ENCODE results near the gene BAIAP2L2.
"Not testable (repeated sequence)": the region's sequence is repeated elsewhere in the genome, so short reads cannot be mapped to it uniquely, and the experiment has no call there.

The BAIAP2L2 gene

GRCh38 chr22:38082986-38083710 is 27.3 kb downstream of the BAIAP2L2 start:
- DNase-seq (ENCODE audit: extremely low read depth in 1 of 2, low read depth in 1 of 2), result no peak

GRCh38 chr22:38081941-38082828 is 28.3 kb downstream of the BAIAP2L2 start:
- DNase-seq (ENCODE audit: extremely low read depth in 1 of 2, low read depth in 1 of 2), result no peak

- no peak for DNase-seq (ENCODE audit: extremely low read depth in 1 of 2, low read depth in 1 of 2)
These were observed 28.9 kb downstream of the BAIAP2L2 start for GRCh38 chr22:38081636-38081940.

- no peak for DNase-seq (ENCODE audit: extremely low read depth in 1 of 2, low read depth in 1 of 2)
These were observed 29.4 kb downstream of the BAIAP2L2 start for GRCh38 chr22:38080850-38081635.

GRCh38 chr22:38080474-38080849 is 30.0 kb downstream of the BAIAP2L2 start:
- DNase-seq (ENCODE audit: extremely low read depth in 1 of 2, low read depth in 1 of 2), result no peak

GRCh38 chr22:38079804-38080203 is 30.7 kb downstream of the BAIAP2L2 start:
- no peak for DNase-seq (ENCODE audit: extremely low read depth in 1 of 2, low read depth in 1 of 2)

GRCh38 chr22:38079208-38079607 is 31.3 kb downstream of the BAIAP2L2 start:
- not testable (repeated sequence) for DNase-seq (ENCODE audit: extremely low read depth in 1 of 2, low read depth in 1 of 2)

GRCh38 chr22:38078046-38078840 is 32.2 kb downstream of the BAIAP2L2 start:
- DNase-seq (ENCODE audit: extremely low read depth in 1 of 2, low read depth in 1 of 2), result no peak

- DNase-seq (ENCODE audit: extremely low read depth in 1 of 2, low read depth in 1 of 2), result no peak
These were observed 32.9 kb downstream of the BAIAP2L2 start for GRCh38 chr22:38077595-38077994.

GRCh38 chr22:38077096-38077495 is 33.4 kb downstream of the BAIAP2L2 start:
- no peak for DNase-seq (ENCODE audit: extremely low read depth in 1 of 2, low read depth in 1 of 2)

- DNase-seq (ENCODE audit: extremely low read depth in 1 of 2, low read depth in 1 of 2), result no peak
These were observed 34.5 kb downstream of the BAIAP2L2 start for GRCh38 chr22:38075961-38076360.

GRCh38 chr22:38075105-38075825 is 35.2 kb downstream of the BAIAP2L2 start:
- no peak for DNase-seq (ENCODE audit: extremely low read depth in 1 of 2, low read depth in 1 of 2)

- DNase-seq (ENCODE audit: extremely low read depth in 1 of 2, low read depth in 1 of 2), result no peak
These were observed 36.0 kb downstream of the BAIAP2L2 start for GRCh38 chr22:38074181-38075104.

GRCh38 chr22:38073150-38074130 is 37.0 kb downstream of the BAIAP2L2 start:
- DNase-seq (ENCODE audit: extremely low read depth in 1 of 2, low read depth in 1 of 2), result no peak

GRCh38 chr22:38072322-38073149 is 37.9 kb downstream of the BAIAP2L2 start:
- no peak for DNase-seq (ENCODE audit: extremely low read depth in 1 of 2, low read depth in 1 of 2)

GRCh38 chr22:38071421-38072321 is 38.8 kb downstream of the BAIAP2L2 start:
- no peak for DNase-seq (ENCODE audit: extremely low read depth in 1 of 2, low read depth in 1 of 2)

Data from activated CD8-positive, alpha-beta memory T cell treated with anti-CD3 and anti-CD28 coated beads for 1 hour (primary cell).